H1 (cell line): ENCODE results near the gene NPTXR. TPM values are rescaled to one million over a fixed set of nuclear protein-coding genes. Genes with fewer than 3 reads are reported as not detected.

Experiments used
- BACH1 ChIP-seq: IDR thresholded peaks from 2 replicates; pipeline ENCODE4 v1.6.1; 2012; ENCODE audit warnings: low read length, improper control_type of control experiment
- CBX8 ChIP-seq: fragments of 300-800, 300-1000 bp; sonication (generic); IDR thresholded peaks from 2 replicates; pipeline ENCODE4 v1.7.1; 2016; ENCODE audit warnings: low read depth, low read length, borderline replicate concordance
- CREB1 ChIP-seq: IDR thresholded peaks from 2 replicates; pipeline ENCODE4 v1.6.1; 2012; ENCODE audit warnings: inconsistent platforms
- EP300 ChIP-seq, 2 experiments: IDR thresholded peaks; 1 replicate in 1 of 2; 2 replicates in 1 of 2; pipeline ENCODE4 v1.6.1; 2011 to 2012; ENCODE audit warnings: low read depth in 2 of 2, low read length in 2 of 2, mild to moderate bottlenecking in 2 of 2, borderline replicate concordance in 1 of 2, inconsistent platforms in 1 of 2, moderate library complexity in 1 of 2
- JUND ChIP-seq: IDR thresholded peaks from 2 replicates; pipeline ENCODE4 v1.6.1; 2011; ENCODE audit warnings: mild to moderate bottlenecking, improper control_type of control experiment, low read length
- MAFK ChIP-seq: IDR thresholded peaks from 2 replicates; pipeline ENCODE4 v1.6.1; 2012; ENCODE audit warnings: low read depth, mild to moderate bottlenecking, improper control_type of control experiment, low read length
- SIN3A ChIP-seq, 2 experiments: IDR thresholded peaks in 1 of 2; conservative IDR thresholded peaks in 1 of 2; 2 replicates each; pipeline ENCODE4 v1.6.1; 2011 to 2012; ENCODE audit warnings: low read length in 2 of 2, improper control_type of control experiment in 1 of 2, low read depth in 1 of 2, mild to moderate bottlenecking in 1 of 2
- SIRT6 ChIP-seq: IDR thresholded peaks from one replicate; pipeline ENCODE4 v1.7.1; 2012; ENCODE audit warnings: low read length, inconsistent platforms
- TAF7 ChIP-seq: optimal IDR thresholded peaks from 2 replicates; pipeline ENCODE3; 2011; ENCODE audit warnings: low read depth, mild to moderate bottlenecking, inconsistent platforms, low read length, moderate library complexity, borderline replicate concordance
- YY1 ChIP-seq: IDR thresholded peaks from 2 replicates; pipeline ENCODE4 v1.6.1; 2011; ENCODE audit warnings: low read depth, mild to moderate bottlenecking, low read length
- ZNF274 ChIP-seq: IDR thresholded peaks from 2 replicates; pipeline ENCODE4 v1.7.0; 2012; ENCODE audit warnings: low read length, borderline replicate concordance; ENCODE audit errors: extremely low read depth
- polyA plus RNA-seq, 7 experiments: library from polyadenylated mRNA; depleted of rRNA in 3 of 7; stranded (reverse) in 5 of 7; unstranded in 2 of 7; fragments of >200 nt in 5 of 7; fragments of 200-250 nt in 2 of 7; gene quantifications; 1 replicate in 5 of 7; 2 replicates in 1 of 7; 4 replicates in 1 of 7; pipeline versions ENCODE4 v1.2.1 to v1.2.3, GENCODE V29; 2011 to 2013; ENCODE audit warnings: missing spikeins in 2 of 7, mixed read lengths in 2 of 7
- total RNA-seq: library from RNA; stranded (reverse); fragmentation: NEBNext Ultra II Directional; extraction: Animal tissue kit (Norgen Biotek cat#: 25700); gene quantifications from 2 replicates; pipeline ENCODE4 v1.2.1, GENCODE V29; 2021
- TF ChIP-seq, protein P1 (sequence below), 3 experiments: IDR thresholded peaks; 1 replicate in 2 of 3; 2 replicates in 1 of 3; pipeline versions ENCODE4 v1.5.1 to v1.6.1; 2011; ENCODE audit warnings: low read length in 3 of 3, mild to moderate bottlenecking in 3 of 3, inconsistent platforms in 2 of 3, low read depth in 1 of 3, moderate library complexity in 1 of 3; ENCODE audit not compliant: insufficient read depth in 1 of 3; ENCODE audit errors: control extremely low read depth in 1 of 3

The NPTXR gene
- total and polyA plus RNA-seq, 2 of the 8 experiments (the other 6 are each of a cell fraction or from before 2014, with no cell fraction given) = 3.7 to 6.4 TPM

DNA sequence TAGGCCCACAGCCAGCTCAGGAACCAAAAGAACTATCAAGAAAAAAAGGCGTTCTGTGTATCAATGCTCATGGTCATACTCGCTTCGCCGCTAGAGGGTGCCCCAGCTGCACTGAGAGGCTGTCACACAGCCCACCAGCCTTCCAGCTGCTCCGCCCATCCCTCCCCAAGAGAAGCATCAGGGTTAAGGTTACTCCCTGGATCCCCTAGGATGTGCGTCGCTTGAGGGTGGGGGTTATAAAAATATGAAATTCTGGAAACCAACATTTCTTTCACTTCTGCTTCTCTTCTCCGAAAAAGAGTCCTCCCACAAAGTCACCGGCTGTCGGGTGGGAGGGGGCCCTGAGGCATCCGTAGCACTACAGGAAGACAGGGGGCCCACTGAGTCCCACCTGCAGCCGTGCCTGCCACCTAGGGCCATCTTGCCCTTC is 26.5 kb upstream of the NPTXR start (continued):
- TF ChIP-seq ZNF274 (no peak), BACH1 (no peak), SIN3A (conservative IDR thresholded peaks at IDR 0.05 in 1 of 2, IDR thresholded peaks at IDR 0.05 in 1 of 2; ENCODE audit: low read depth in 1 of 2, low read length in 2 of 2) (peak; percentile 72 to 93; a peak in 3 of 4 replicates), CREB1 (peak; percentile 47; the same call in 1 of the 2 replicates), JUND (no peak), TAF7 (no peak), CBX8 (no peak), EP300 (IDR thresholded peaks at IDR 0.05; ENCODE audit: borderline replicate concordance in 1 of 2, low read depth in 2 of 2, low read length in 2 of 2) (no peak), MAFK (no peak), SIRT6 (no peak), YY1 (no peak)
- TF ChIP-seq, protein P1, sequence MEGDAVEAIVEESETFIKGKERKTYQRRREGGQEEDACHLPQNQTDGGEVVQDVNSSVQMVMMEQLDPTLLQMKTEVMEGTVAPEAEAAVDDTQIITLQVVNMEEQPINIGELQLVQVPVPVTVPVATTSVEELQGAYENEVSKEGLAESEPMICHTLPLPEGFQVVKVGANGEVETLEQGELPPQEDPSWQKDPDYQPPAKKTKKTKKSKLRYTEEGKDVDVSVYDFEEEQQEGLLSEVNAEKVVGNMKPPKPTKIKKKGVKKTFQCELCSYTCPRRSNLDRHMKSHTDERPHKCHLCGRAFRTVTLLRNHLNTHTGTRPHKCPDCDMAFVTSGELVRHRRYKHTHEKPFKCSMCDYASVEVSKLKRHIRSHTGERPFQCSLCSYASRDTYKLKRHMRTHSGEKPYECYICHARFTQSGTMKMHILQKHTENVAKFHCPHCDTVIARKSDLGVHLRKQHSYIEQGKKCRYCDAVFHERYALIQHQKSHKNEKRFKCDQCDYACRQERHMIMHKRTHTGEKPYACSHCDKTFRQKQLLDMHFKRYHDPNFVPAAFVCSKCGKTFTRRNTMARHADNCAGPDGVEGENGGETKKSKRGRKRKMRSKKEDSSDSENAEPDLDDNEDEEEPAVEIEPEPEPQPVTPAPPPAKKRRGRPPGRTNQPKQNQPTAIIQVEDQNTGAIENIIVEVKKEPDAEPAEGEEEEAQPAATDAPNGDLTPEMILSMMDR (IDR thresholded peaks at IDR 0.05; ENCODE audit: control extremely low read depth in 1 of 3, insufficient read depth in 1 of 3, low read depth in 1 of 3, low read length in 3 of 3) = peak; percentile 87 to 91 (median 89)
